ENCODE results near the gene PDE9A.

GRCh38 chr21:42757826-42758655, 104.6 kb downstream of the PDE9A start:
- TF ChIP-seq EZH2 (IDR thresholded peaks at IDR 0.05; ENCODE audit: low read depth) (no peak), CTCF (conservative IDR thresholded peaks at IDR 0.05) (no peak)
